OCI-LY3 (cell line): ENCODE data around the gene EYS.

Experiments used
- CTCF ChIP-seq: fragments of 200-600, 300-600 bp; sonication (generic); IDR thresholded peaks from 2 replicates; pipeline ENCODE4 v1.5.1; 2014; ENCODE audit warnings: antibody characterized with exemption, low read length, low read depth
- EZH2phosphoT487 ChIP-seq: fragments of 200-600 bp; shearing (Covaris generic); IDR thresholded peaks from 2 replicates; pipeline ENCODE4 v1.6.1; 2018; ENCODE audit warnings: antibody characterized with exemption, mixed run types, low read depth

GRCh38 chr6:64683682-64684081 lies 1023.3 kb downstream of the EYS start:
- no peak for TF ChIP-seq CTCF
- TF ChIP-seq EZH2phosphoT487 = no peak
